A673 (cell line): ENCODE measurements around the gene MMEL1. TPM values are rescaled to one million over a fixed set of nuclear protein-coding genes. Genes with fewer than 3 reads are reported as not detected.

Experiments used
- BruUV-seq: library from RNA; stranded (reverse); fragments of 400-500 nt; replicated peaks from 2 replicates; lab custom pipeline; 2021; lab: Mats Ljungman, UMichigan
- CTCF ChIA-PET: fragments of 300-600 bp; sonication (Branson Sonifier 250); formaldehyde crosslinking; loops from one replicate; lab custom pipeline; 2022; ENCODE audit warnings: antibody characterized with exemption; lab: Charles Lee
- POLR2A ChIA-PET: fragments of 300-600 bp; sonication (Branson Sonifier 250); formaldehyde crosslinking; loops from one replicate; lab custom pipeline; 2022; ENCODE audit warnings: antibody characterized with exemption; ENCODE audit not compliant: low non-redundant PET; lab: Charles Lee
- DNase-seq: peaks from one replicate; pipeline ENCODE4 v3.0.0-alpha.2; 2015; ENCODE audit warnings: low spot score
- H3K27ac ChIP-seq: fragments of 200-600 bp; sonication (generic); 2 replicates; pipeline ENCODE4 v1.5.1; 2016; ENCODE audit warnings: mixed run types, low read depth, mild to moderate bottlenecking, mixed read lengths, antibody characterized with exemption, low read length; ENCODE audit not compliant: poor library complexity, severe bottlenecking
- H3K27me3 ChIP-seq: fragments of 200-600 bp; sonication (generic); replicated peaks from 2 replicates; pipeline ENCODE4 v1.6.1; 2017; ENCODE audit warnings: mixed run types, low read depth, mild to moderate bottlenecking, mixed read lengths, antibody characterized with exemption, low read length; ENCODE audit not compliant: insufficient read depth, poor library complexity
- H3K36me3 ChIP-seq: fragments of 200-600 bp; sonication (generic); 2 replicates; pipeline ENCODE4 v1.6.1; 2016; ENCODE audit warnings: mixed run types, mild to moderate bottlenecking, mixed read lengths, antibody characterized with exemption, low read length; ENCODE audit not compliant: insufficient read depth, poor library complexity, severe bottlenecking
- H3K4me1 ChIP-seq: fragments of 200-600 bp; sonication (generic); 2 replicates; pipeline ENCODE4 v1.6.1; 2017; ENCODE audit warnings: mixed run types, mild to moderate bottlenecking, mixed read lengths, antibody characterized with exemption, low read length; ENCODE audit not compliant: insufficient read depth, poor library complexity, severe bottlenecking
- H3K4me3 ChIP-seq: fragments of 200-600 bp; sonication (generic); 2 replicates; pipeline ENCODE4 v1.5.1; 2016; ENCODE audit warnings: low read depth, mixed run types, mild to moderate bottlenecking, mixed read lengths, low read length; ENCODE audit not compliant: poor library complexity, severe bottlenecking
- H3K9me3 ChIP-seq: fragments of 200-600 bp; sonication (generic); 2 replicates; pipeline ENCODE4 v1.6.1; 2016; ENCODE audit warnings: mixed run types, low read depth, mild to moderate bottlenecking, mixed read lengths, antibody characterized with exemption, low read length; ENCODE audit not compliant: poor library complexity, severe bottlenecking
- CTCF ChIP-seq: fragments of 300-800, 200-600 bp; sonication (generic); conservative IDR thresholded peaks from 2 replicates; pipeline ENCODE4 v1.5.1; 2017; ENCODE audit warnings: low read depth, mild to moderate bottlenecking, antibody characterized with exemption, low read length, moderate library complexity, mixed read lengths
- EZH2 ChIP-seq: fragments of 200-600 bp; sonication (generic); IDR thresholded peaks from 2 replicates; pipeline ENCODE4 v1.6.1; 2017; ENCODE audit warnings: borderline replicate concordance, low read depth, mild to moderate bottlenecking, mixed read lengths, antibody characterized with exemption, low read length; ENCODE audit not compliant: poor library complexity, severe bottlenecking
- intact Hi-C: fragments of 100-400 bp; cut with micrococcal nuclease; formaldehyde crosslinking; loops from one replicate; pipeline ENCODE4 v1.10.0; 2022; ENCODE audit not compliant: unreplicated experiment
- total RNA-seq: library from RNA; stranded (reverse); gene quantifications from 2 replicates; pipeline ENCODE4 v1.2.3, GENCODE V29; 2021

MMEL1 gene
- total RNA-seq, 1 experiment from 2014 or later = not detected

DNA sequence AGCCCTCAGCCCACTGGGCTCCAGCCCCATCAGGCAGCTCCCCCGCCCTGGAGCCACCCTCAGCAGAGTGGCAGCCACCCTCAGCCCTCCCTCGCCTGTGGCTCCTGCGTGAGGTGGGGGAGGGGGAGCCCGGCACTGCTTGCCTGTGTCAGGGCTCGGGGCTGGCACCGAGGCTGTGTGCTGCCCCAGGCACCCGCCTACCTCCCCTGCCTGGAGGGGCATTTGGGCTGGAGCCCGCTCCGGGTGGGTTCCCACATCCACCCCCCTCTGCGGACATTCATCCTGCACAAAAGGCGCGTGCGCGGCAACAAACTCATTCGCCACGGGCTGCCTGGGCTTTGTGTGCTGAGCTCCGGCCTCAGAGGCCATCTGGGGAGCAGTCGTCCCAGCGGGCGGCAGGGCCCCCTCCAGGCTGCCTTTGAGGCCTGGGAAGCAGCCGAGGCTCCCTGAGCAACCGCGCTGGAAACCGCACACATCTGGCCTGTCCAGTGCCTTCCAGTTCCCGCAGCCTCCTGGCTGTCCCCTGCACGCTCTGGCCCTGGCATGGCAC lies 89.2 kb downstream of the MMEL1 start:
- Histone ChIP-seq H3K9me3 (no peaks in the 10 kb centered on the region), H3K4me1 (peaks cover 37% of the 10 kb centered on the region), H3K27me3 (no peaks in the 10 kb centered on the region), H3K27ac (no peak overlapping the region), H3K4me3 (no peak overlapping the region), H3K36me3 (no peaks in the 10 kb centered on the region)
- CTCF ChIA-PET = no interaction called here
- DNase-seq = no peak
- TF ChIP-seq CTCF = no peak
- TF ChIP-seq EZH2 = no peak
- intact Hi-C loops = no loop called here
- no TSS peak for BruUV-seq
- POLR2A ChIA-PET = no interaction called here

DNA sequence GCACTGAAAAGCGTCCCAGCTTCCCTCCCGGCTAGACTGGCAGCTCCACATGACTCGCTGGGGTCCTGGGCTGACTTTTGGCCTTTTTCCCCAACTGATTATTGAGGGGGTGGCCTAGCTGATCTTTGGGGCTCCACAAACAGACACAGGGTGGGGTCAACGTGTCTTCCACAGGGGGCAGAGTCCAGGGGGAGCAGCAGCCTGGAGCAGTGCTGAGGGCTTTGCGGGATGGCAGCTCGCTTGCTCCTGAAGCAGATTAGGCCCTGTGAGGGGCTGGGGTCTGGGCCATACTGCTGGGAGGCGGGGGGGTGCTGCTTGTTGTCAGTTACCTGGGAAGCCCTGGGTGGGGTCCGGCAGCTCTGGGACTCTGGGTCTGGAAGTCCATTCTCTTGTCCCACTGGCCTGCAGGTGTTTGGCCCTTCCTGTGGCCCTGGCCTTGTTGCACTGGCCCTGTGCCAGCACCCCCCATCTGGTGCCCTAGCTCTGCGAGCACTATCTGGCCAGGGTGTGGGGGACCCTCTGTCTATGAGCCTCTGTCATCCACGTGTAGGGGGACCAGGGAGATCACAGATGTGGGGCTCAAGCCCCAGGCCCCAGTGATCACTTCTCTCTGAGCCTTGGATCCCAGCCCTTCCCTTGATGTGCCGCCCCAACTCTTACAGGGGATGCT lies 90.4 kb downstream of the MMEL1 start:
- BruUV-seq = no TSS peak
- DNase-seq = no peak
- H3K27me3 ChIP-seq = no peaks in the 10 kb centered on the region
- TF ChIP-seq EZH2 = no peak
- no peak for TF ChIP-seq CTCF
- no peak overlapping the region for H3K4me3 ChIP-seq
- CTCF ChIA-PET = no interaction called here
- no peaks in the 10 kb centered on the region for H3K9me3 ChIP-seq
- POLR2A ChIA-PET = no interaction called here
- no peak overlapping the region for H3K27ac ChIP-seq
- H3K4me1 ChIP-seq = peaks cover 24% of the 10 kb centered on the region
- H3K36me3 ChIP-seq = no peaks in the 10 kb centered on the region
- intact Hi-C loops = no loop called here

- intact Hi-C loops = no loop called here
- Histone ChIP-seq H3K27ac (no peak overlapping the region), H3K36me3 (no peaks in the 10 kb centered on the region), H3K9me3 (no peaks in the 10 kb centered on the region), H3K27me3 (no peaks in the 10 kb centered on the region), H3K4me1 (peaks cover 18% of the 10 kb centered on the region), H3K4me3 (no peak overlapping the region)
- ChIA-PET POLR2A (no interaction called here), CTCF (no interaction called here)
- TF ChIP-seq EZH2 (no peak), CTCF (no peak)
- no TSS peak for BruUV-seq
- no peak for DNase-seq
Observed at GRCh38 chr1:2541619-2542245, 91.1 kb downstream of the MMEL1 start.
